Mucosa of descending colon (tissue), 3 donors: ENCODE measurements around the gene FBXL17. TPM values are rescaled to one million over a fixed set of nuclear protein-coding genes. Genes with fewer than 3 reads are reported as not detected.

Experiments used
- ATAC-seq: fragments of 200-7000 bp; cut with Tn5 transposase; one replicate; pipeline ENCODE4 v1.9.1; 2020; ENCODE audit warnings: mild to moderate bottlenecking, moderate library complexity
- DNase-seq, 3 donors: peaks; one replicate each; pipeline ENCODE4 v3.0.0-alpha.2; 2020
- H3K36me3 ChIP-seq: fragments of 200-600 bp; one replicate; pipeline ENCODE4 v1.8.0; 2021; ENCODE audit warnings: low read depth, mild to moderate bottlenecking
- H3K4me1 ChIP-seq: fragments of 200-600 bp; one replicate; pipeline ENCODE4 v1.8.0; 2021; ENCODE audit warnings: low read depth, mild to moderate bottlenecking
- H3K4me3 ChIP-seq: fragments of 200-600 bp; one replicate; pipeline ENCODE4 v1.8.0; 2021; ENCODE audit warnings: mild to moderate bottlenecking
- H3K9me3 ChIP-seq: fragments of 200-600 bp; one replicate; pipeline ENCODE4 v1.8.0; 2021; ENCODE audit warnings: mild to moderate bottlenecking
- CTCF ChIP-seq: fragments of 200-600 bp; IDR thresholded peaks from one replicate; pipeline ENCODE4 v1.8.0; 2022; ENCODE audit warnings: antibody characterized with exemption, mild to moderate bottlenecking
- intact Hi-C, 2 donors: fragments of 100-400 bp; cut with DNase I in 1 of 2; cut with micrococcal nuclease in 1 of 2; formaldehyde crosslinking; loops; one replicate each; pipeline versions ENCODE4 v1.11.0 to v1.11.1; 2022; cut with DNase I, micrococcal nuclease
- total RNA-seq, 3 donors: library from RNA; stranded (reverse); fragmentation: NEBNext Ultra II Directional in 2 of 3; extraction: Animal tissue kit (Norgen Biotek cat#: 25700) in 2 of 3; gene quantifications; one replicate each; pipeline versions ENCODE4 v1.2.1 to v1.2.4, GENCODE V29; 2021 to 2023
- donor health status: DM: no; HTN: no; CAD: no; lungs with moderate emphysema.
- donor health status: DM: no; HTN: no; CAD: no.
- donor health status: DM: no; HTN: yes; CAD: no.

The FBXL17 gene
- total RNA-seq, 3 donors from 2014 or later: 22.8 to 25.6 (median 23.8) TPM

DNA sequence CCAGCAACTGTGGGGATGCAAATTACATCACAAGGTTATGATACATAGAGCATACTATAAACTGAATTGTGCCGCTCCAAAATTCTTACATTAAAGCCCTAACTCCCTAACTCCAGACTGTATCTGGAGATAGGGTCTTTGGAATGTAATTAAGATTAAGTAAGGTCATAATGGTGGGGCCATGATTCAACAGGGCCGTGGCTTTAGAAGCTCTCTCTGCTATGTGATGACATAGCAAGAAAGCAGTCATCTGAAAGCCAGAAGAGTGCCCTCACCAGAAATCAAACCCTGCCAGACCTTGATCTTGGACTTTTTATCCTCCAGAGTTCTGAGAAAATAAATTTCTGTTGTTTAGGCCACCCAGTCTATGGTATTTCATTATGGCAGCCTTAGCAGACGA, 123.9 kb downstream of the FBXL17 start:
- no peak for TF ChIP-seq CTCF
- intact Hi-C loops: no loop called here

DNA sequence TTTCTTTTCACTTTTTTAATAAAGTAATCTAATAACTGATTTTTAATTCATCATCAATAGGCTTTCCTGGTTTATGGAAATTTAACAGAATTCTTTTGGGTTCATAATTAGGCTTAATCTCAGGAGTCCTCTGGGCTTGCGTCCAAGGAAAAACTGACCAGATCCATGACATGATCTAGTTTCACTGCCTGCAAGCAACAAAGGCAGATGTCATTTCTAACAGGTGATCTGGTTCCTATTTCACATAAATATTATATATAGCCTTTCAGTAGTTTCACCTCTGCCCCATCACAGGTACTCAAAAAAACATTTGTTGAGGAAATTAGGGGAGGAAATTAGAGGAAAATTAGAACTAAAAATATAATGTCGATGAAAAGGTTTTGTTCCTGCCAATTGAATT, 126.4 kb downstream of the FBXL17 start:
- no peak for DNase-seq
- Histone ChIP-seq H3K36me3 (no peaks in the 10 kb centered on the region), H3K4me1 (peaks cover 12% of the 10 kb centered on the region), H3K9me3 (no peaks in the 10 kb centered on the region), H3K4me3 (no peak overlapping the region)
- no peak for TF ChIP-seq CTCF
- intact Hi-C loops: no loop called here
- ATAC-seq: no peak

More for the DNA sequence above, 123.9 kb downstream of the FBXL17 start:
- DNase-seq: no peak
- no peak for ATAC-seq
- H3K36me3 ChIP-seq: no peaks in the 10 kb centered on the region
- no peaks in the 10 kb centered on the region for H3K9me3 ChIP-seq
- peaks cover 12% of the 10 kb centered on the region for H3K4me1 ChIP-seq
- no peak overlapping the region for H3K4me3 ChIP-seq

DNA sequence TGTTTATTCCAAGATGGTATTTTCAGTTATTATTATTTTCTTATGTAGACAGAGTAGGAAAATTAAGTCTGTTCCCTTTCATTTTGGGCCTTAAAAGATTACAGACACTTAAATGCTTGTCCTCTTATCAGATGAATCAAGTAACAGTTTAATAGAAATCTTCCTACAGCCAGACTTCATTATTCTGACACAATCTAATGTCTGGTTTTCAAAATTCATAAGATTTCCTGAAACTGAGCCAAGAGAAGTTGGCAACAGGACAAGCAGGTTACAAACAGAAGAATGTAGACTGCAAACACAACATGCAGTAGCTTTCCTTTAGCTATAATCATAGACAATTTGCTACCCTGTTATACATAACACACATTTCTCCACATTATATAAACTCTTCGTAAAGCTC, 130.5 kb downstream of the FBXL17 start:
- no peak for DNase-seq
- Histone ChIP-seq H3K36me3 (no peaks in the 10 kb centered on the region), H3K4me3 (no peak overlapping the region), H3K9me3 (no peaks in the 10 kb centered on the region), H3K4me1 (no peaks in the 10 kb centered on the region)
- intact Hi-C loops: no loop called here
- TF ChIP-seq CTCF: no peak
- no peak for ATAC-seq

GRCh38 chr5:108249785-108250426, 132.0 kb downstream of the FBXL17 start:
- H3K4me1 ChIP-seq: no peaks in the 10 kb centered on the region
- ATAC-seq (no peak), DNase-seq (no peak)
- no peaks in the 10 kb centered on the region for H3K9me3 ChIP-seq
- TF ChIP-seq CTCF: no peak
- H3K36me3 ChIP-seq: no peaks in the 10 kb centered on the region
- H3K4me3 ChIP-seq: no peak overlapping the region
- intact Hi-C loops: no loop called here

- no peak for ATAC-seq
- intact Hi-C loops: no loop called here
- TF ChIP-seq CTCF: no peak
Observed at GRCh38 chr5:108249095-108249784, 132.7 kb downstream of the FBXL17 start.

More at GRCh38 chr5:108249095-108249784, 132.7 kb downstream of the FBXL17 start:
- Histone ChIP-seq H3K4me1 (no peaks in the 10 kb centered on the region), H3K4me3 (no peak overlapping the region), H3K9me3 (no peaks in the 10 kb centered on the region), H3K36me3 (no peaks in the 10 kb centered on the region)
- DNase-seq: no peak
